ENCODE results near the gene CSPG4. TPM values are rescaled to one million over a fixed set of nuclear protein-coding genes. Genes with fewer than 3 reads are reported as not detected.
"Not testable (repeated sequence)": the region's sequence is repeated elsewhere in the genome, so short reads cannot be mapped to it uniquely, and the experiment has no call there.

Gene CSPG4
- polyA plus RNA-seq, 1 donor (not counting 4 experiments of a cell fraction or from before 2014, with no cell fraction given) = 0.67 TPM

DNA sequence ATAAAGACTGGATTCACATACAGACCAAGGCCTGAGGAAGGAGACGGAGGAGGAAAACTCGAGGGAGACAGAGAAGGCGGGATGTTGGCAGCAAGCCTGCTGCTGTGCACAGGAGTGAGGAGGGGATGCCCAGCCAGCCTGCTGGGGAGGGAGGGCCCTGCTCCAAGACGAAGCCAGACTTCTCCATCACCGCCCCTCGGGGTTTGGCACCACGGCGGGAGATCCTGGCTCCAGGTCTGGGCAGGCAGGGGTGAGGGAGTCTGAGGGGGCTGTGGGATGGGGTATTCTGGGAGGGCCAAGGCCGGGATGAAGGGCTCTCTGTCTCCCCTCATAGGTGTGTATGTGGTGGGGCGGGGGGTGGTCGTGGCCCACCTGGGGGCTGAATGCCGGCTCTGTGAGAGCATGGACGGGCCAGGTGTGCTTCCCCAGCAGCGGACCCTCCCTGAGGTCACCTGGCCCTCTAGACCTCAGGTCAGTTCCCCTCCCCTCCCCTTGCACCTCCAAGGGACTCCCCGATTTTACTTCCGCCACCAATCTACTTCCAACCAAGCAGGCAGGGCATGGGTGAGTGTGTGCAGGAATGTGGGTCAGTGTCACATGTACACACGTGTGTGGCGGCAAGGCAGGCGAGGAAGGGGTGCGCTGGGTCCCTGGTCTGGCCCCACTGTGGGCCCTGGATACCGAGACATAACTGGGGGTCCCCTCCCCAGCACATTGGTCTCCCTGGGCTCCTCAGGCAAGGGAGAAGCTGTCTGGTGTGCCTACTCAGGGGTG lies 14.5 kb downstream of the CSPG4 start:
- H3K9ac ChIP-seq (ENCODE audit: control insufficient read depth, extremely low read depth, insufficient read depth, low read length); H2AFZ ChIP-seq (ENCODE audit: control insufficient read depth, low read length): not testable (repeated sequence)

DNA sequence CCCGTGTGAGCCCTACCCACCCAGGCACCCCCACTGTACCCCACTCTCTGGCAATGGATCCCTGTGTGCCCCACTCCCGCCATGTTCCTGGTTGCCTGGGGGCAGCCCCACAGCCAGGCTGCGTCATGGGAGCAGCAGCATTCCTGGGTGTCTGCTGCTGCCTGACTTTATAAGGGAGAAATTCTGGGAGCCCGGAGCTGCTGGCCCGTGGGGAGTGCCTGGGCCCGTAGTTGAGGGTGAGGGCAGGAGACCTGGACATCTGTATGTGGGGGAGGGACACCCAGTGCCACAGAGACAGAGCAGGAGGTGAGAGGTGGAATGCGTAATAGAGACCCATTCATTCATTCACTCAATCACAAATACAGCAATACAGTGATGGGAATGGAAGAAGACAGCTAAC lies 15.1 kb downstream of the CSPG4 start:
- Histone ChIP-seq H3K79me2 (ENCODE audit: control insufficient read depth, insufficient read depth, low read length) (no peaks in the 10 kb centered on the region), H3K4me1 (ENCODE audit: control insufficient read depth, extremely low read depth, insufficient read depth, low read length) (peaks cover 69% of the 10 kb centered on the region), H3K4me2 (ENCODE audit: control insufficient read depth, extremely low read depth, insufficient read depth, low read depth, low read length) (peak overlapping the region; percentile 23), H3K27me3 (ENCODE audit: control insufficient read depth, extremely low read depth, insufficient read depth, low read length) (no peaks in the 10 kb centered on the region), H3K9me1 (ENCODE audit: control insufficient read depth, extremely low read depth, insufficient read depth, low read length) (no peaks in the 10 kb centered on the region), H3K9ac (ENCODE audit: control insufficient read depth, extremely low read depth, insufficient read depth, low read length) (peak overlapping the region; percentile 66), H4K20me1 (ENCODE audit: control insufficient read depth, extremely low read depth, insufficient read depth, low read length) (no peaks in the 10 kb centered on the region), H3K36me3 (ENCODE audit: control insufficient read depth in 2 of 2, extremely low read depth in 1 of 2, insufficient read depth in 2 of 2, low read length in 2 of 2) (no peaks in the 10 kb centered on the region), H2AFZ (ENCODE audit: control insufficient read depth, low read length) (no peak overlapping the region), H3K9me3 (ENCODE audit: control insufficient read depth, low read depth, low read length) (no peaks in the 10 kb centered on the region), H3K27ac (ENCODE audit: control insufficient read depth, insufficient read depth, low read length) (peak overlapping the region; percentile 88), H3K4me3 (ENCODE audit: control insufficient read depth in 2 of 3, extremely low read depth in 1 of 3, insufficient read depth in 2 of 3, low read depth in 1 of 3, low read length in 3 of 3) (no peak overlapping the region)
- no peak for FAIRE-seq
- DNase-seq (ENCODE audit: low read depth, low spot score) = no peak
- dilution Hi-C loops (cut with MboI; ENCODE audit: extremely low pct_ligation_motif_present, low sequenced_read_pairs) = no loop called here
- no peak for TF ChIP-seq EZH2 (IDR thresholded peaks at IDR 0.05; ENCODE audit: low read length)
- TF ChIP-seq, protein P1, sequence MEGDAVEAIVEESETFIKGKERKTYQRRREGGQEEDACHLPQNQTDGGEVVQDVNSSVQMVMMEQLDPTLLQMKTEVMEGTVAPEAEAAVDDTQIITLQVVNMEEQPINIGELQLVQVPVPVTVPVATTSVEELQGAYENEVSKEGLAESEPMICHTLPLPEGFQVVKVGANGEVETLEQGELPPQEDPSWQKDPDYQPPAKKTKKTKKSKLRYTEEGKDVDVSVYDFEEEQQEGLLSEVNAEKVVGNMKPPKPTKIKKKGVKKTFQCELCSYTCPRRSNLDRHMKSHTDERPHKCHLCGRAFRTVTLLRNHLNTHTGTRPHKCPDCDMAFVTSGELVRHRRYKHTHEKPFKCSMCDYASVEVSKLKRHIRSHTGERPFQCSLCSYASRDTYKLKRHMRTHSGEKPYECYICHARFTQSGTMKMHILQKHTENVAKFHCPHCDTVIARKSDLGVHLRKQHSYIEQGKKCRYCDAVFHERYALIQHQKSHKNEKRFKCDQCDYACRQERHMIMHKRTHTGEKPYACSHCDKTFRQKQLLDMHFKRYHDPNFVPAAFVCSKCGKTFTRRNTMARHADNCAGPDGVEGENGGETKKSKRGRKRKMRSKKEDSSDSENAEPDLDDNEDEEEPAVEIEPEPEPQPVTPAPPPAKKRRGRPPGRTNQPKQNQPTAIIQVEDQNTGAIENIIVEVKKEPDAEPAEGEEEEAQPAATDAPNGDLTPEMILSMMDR (optimal IDR thresholded peaks at IDR 0.05 in 1 of 3, IDR thresholded peaks at IDR 0.05 in 1 of 3, conservative IDR thresholded peaks at IDR 0.05 in 1 of 3; ENCODE audit: extremely low read depth in 1 of 3, insufficient read depth in 2 of 3, low read length in 3 of 3) = no peak

More for the DNA sequence above, 14.5 kb downstream of the CSPG4 start:
- H4K20me1 ChIP-seq (ENCODE audit: control insufficient read depth, extremely low read depth, insufficient read depth, low read length); dilution Hi-C loops (cut with MboI; ENCODE audit: extremely low pct_ligation_motif_present, low sequenced_read_pairs); H3K4me2 ChIP-seq (ENCODE audit: control insufficient read depth, extremely low read depth, insufficient read depth, low read depth, low read length); DNase-seq (ENCODE audit: low read depth, low spot score); H3K27me3 ChIP-seq (ENCODE audit: control insufficient read depth, extremely low read depth, insufficient read depth, low read length); FAIRE-seq; H3K27ac ChIP-seq (ENCODE audit: control insufficient read depth, insufficient read depth, low read length); H3K36me3 ChIP-seq (ENCODE audit: control insufficient read depth in 2 of 2, extremely low read depth in 1 of 2, insufficient read depth in 2 of 2, low read length in 2 of 2); H3K9me3 ChIP-seq (ENCODE audit: control insufficient read depth, low read depth, low read length); H3K4me3 ChIP-seq (ENCODE audit: control insufficient read depth in 2 of 3, extremely low read depth in 1 of 3, insufficient read depth in 2 of 3, low read depth in 1 of 3, low read length in 3 of 3); H3K79me2 ChIP-seq (ENCODE audit: control insufficient read depth, insufficient read depth, low read length); H3K9me1 ChIP-seq (ENCODE audit: control insufficient read depth, extremely low read depth, insufficient read depth, low read length): not testable (repeated sequence)
- H3K4me1 ChIP-seq (ENCODE audit: control insufficient read depth, extremely low read depth, insufficient read depth, low read length) = peaks cover 69% of the 10 kb centered on the region
